GM18505 (cell line): ENCODE data around the gene KIF1A.
"Not testable (repeated sequence)": the region's sequence is repeated elsewhere in the genome, so short reads cannot be mapped to it uniquely, and the experiment has no call there.

Source experiments
- ATAC-seq: cut with Tn5 transposase; IDR thresholded peaks from one replicate; pipeline ENCODE4 v1.9.1; 2021; ENCODE audit not compliant: unreplicated experiment
- POLR2A ChIP-seq: IDR thresholded peaks from 4 replicates; pipeline ENCODE4 v1.6.1; 2011; ENCODE audit warnings: borderline replicate concordance; ENCODE audit not compliant: insufficient read depth, insufficient read length; ENCODE audit errors: extremely low read depth

The KIF1A gene

GRCh38 chr2:240786355-240786841, 33.6 kb downstream of the KIF1A start:
- no peak for ATAC-seq
- TF ChIP-seq POLR2A = no peak

GRCh38 chr2:240785424-240786335, 34.3 kb downstream of the KIF1A start:
- ATAC-seq = no peak
- no peak for TF ChIP-seq POLR2A

GRCh38 chr2:240784629-240785423, 35.2 kb downstream of the KIF1A start:
- ATAC-seq = no peak
- no peak for TF ChIP-seq POLR2A

GRCh38 chr2:240783819-240784621, 36.0 kb downstream of the KIF1A start:
- ATAC-seq = no peak
- no peak for TF ChIP-seq POLR2A

GRCh38 chr2:240782886-240783818, 36.9 kb downstream of the KIF1A start:
- TF ChIP-seq POLR2A = no peak
- no peak for ATAC-seq

GRCh38 chr2:240782221-240782885, 37.7 kb downstream of the KIF1A start:
- TF ChIP-seq POLR2A = no peak
- no peak for ATAC-seq

GRCh38 chr2:240781471-240782220, 38.4 kb downstream of the KIF1A start:
- no peak for ATAC-seq
- no peak for TF ChIP-seq POLR2A

GRCh38 chr2:240780023-240780700, 39.9 kb downstream of the KIF1A start:
- TF ChIP-seq POLR2A = no peak
- ATAC-seq = no peak

- ATAC-seq = not testable (repeated sequence)
Observed at GRCh38 chr2:240779250-240779832, 40.7 kb downstream of the KIF1A start.

GRCh38 chr2:240778426-240778825, 41.6 kb downstream of the KIF1A start:
- no peak for TF ChIP-seq POLR2A
- ATAC-seq = no peak
